Left ventricle myocardium inferior (tissue), 1 donor: ENCODE measurements around the gene TNFSF10. TPM values are rescaled to one million over a fixed set of nuclear protein-coding genes. Genes with fewer than 3 reads are reported as not detected.
"Not testable (repeated sequence)": the region's sequence is repeated elsewhere in the genome, so short reads cannot be mapped to it uniquely, and the experiment has no call there.

Experiments
- DNase-seq: peaks from one replicate; pipeline ENCODE4 v3.0.0-alpha.2; 2020
- H3K27ac ChIP-seq: fragments of 200-600 bp; replicated peaks from 2 replicates; pipeline ENCODE4 v1.8.0; 2021
- H3K27me3 ChIP-seq: fragments of 200-600 bp; 2 replicates; pipeline ENCODE4 v1.8.0; 2021; ENCODE audit warnings: low read depth
- H3K36me3 ChIP-seq: fragments of 200-600 bp; 2 replicates; pipeline ENCODE4 v1.8.0; 2021
- H3K4me1 ChIP-seq: fragments of 200-600 bp; 2 replicates; pipeline ENCODE4 v1.8.0; 2021
- H3K4me3 ChIP-seq: fragments of 200-600 bp; 2 replicates; pipeline ENCODE4 v1.8.0; 2021; ENCODE audit warnings: mild to moderate bottlenecking, moderate library complexity
- H3K9me3 ChIP-seq: fragments of 200-600 bp; replicated peaks from 2 replicates; pipeline ENCODE4 v1.8.0; 2021
- CTCF ChIP-seq: fragments of 200-600 bp; IDR thresholded peaks from 2 replicates; pipeline ENCODE4 v1.8.0; 2021; ENCODE audit warnings: antibody characterized with exemption, mild to moderate bottlenecking, borderline replicate concordance
- intact Hi-C: fragments of 100-400 bp; cut with micrococcal nuclease; formaldehyde crosslinking; loops from one replicate; pipeline ENCODE4 v1.11.0; 2022
- total RNA-seq: library from RNA; stranded (reverse); fragmentation: NEBNext Ultra II Directional; extraction: Animal tissue kit (Norgen Biotek cat#: 25700); gene quantifications from one replicate; pipeline ENCODE4 v1.2.1, GENCODE V29; 2021
- donor health status: DM: no; HTN: yes; CAD: no; lungs with severe emphysema.

The TNFSF10 gene
- total RNA-seq, 1 donor from 2014 or later: 12.6 TPM

GRCh38 chr3:172530101-172530561 lies 6.9 kb upstream of the TNFSF10 start:
- DNase-seq: no peak
- H3K4me3 ChIP-seq: no peak overlapping the region
- H3K4me1 ChIP-seq: peaks cover 9% of the 10 kb centered on the region
- no peak for TF ChIP-seq CTCF
- intact Hi-C loops: no loop called here
- no peaks in the 10 kb centered on the region for H3K36me3 ChIP-seq
- no peak overlapping the region for H3K27ac ChIP-seq
- H3K9me3 ChIP-seq: no peaks in the 10 kb centered on the region
- no peaks in the 10 kb centered on the region for H3K27me3 ChIP-seq

- intact Hi-C loops: no loop called here
- H3K4me1 ChIP-seq: peaks cover 15% of the 10 kb centered on the region
- TF ChIP-seq CTCF: no peak
- no peak overlapping the region for H3K27ac ChIP-seq
- no peaks in the 10 kb centered on the region for H3K9me3 ChIP-seq
- no peaks in the 10 kb centered on the region for H3K27me3 ChIP-seq
- no peaks in the 10 kb centered on the region for H3K36me3 ChIP-seq
- no peak overlapping the region for H3K4me3 ChIP-seq
- no peak for DNase-seq
Measured at GRCh38 chr3:172528677-172529076, 5.4 kb upstream of the TNFSF10 start.

GRCh38 chr3:172527306-172527705 lies 4.1 kb upstream of the TNFSF10 start:
- H3K4me3 ChIP-seq: no peak overlapping the region
- no peaks in the 10 kb centered on the region for H3K36me3 ChIP-seq
- no peaks in the 10 kb centered on the region for H3K9me3 ChIP-seq
- no peak overlapping the region for H3K27ac ChIP-seq
- no peaks in the 10 kb centered on the region for H3K27me3 ChIP-seq
- TF ChIP-seq CTCF: no peak
- peaks cover 17% of the 10 kb centered on the region for H3K4me1 ChIP-seq
- DNase-seq: no peak
- intact Hi-C loops: no loop called here

GRCh38 chr3:172525116-172525613 lies 1.9 kb upstream of the TNFSF10 start:
- Histone ChIP-seq H3K4me1 (peaks cover 8% of the 10 kb centered on the region), H3K36me3 (no peaks in the 10 kb centered on the region), H3K9me3 (no peaks in the 10 kb centered on the region), H3K4me3 (no peak overlapping the region), H3K27me3 (no peaks in the 10 kb centered on the region), H3K27ac (no peak overlapping the region)
- DNase-seq: no peak
- TF ChIP-seq CTCF: no peak
- intact Hi-C loops: no loop called here

- no peak for TF ChIP-seq CTCF
- H3K36me3 ChIP-seq: no peaks in the 10 kb centered on the region
- H3K27ac ChIP-seq: peak overlapping the region; percentile 86
- peaks cover 11% of the 10 kb centered on the region for H3K4me1 ChIP-seq
- DNase-seq: no peak
- no peaks in the 10 kb centered on the region for H3K27me3 ChIP-seq
- intact Hi-C loops: no loop called here
- H3K4me3 ChIP-seq: no peak overlapping the region
- H3K9me3 ChIP-seq: no peaks in the 10 kb centered on the region
Measured at GRCh38 chr3:172524611-172525010, 1.4 kb upstream of the TNFSF10 start.

GRCh38 chr3:172521837-172522726 lies 1.1 kb downstream of the TNFSF10 start:
- intact Hi-C loops: not testable (repeated sequence)

More at GRCh38 chr3:172521837-172522726, 1.1 kb downstream of the TNFSF10 start:
- H3K9me3 ChIP-seq, H3K27me3 ChIP-seq, DNase-seq, H3K36me3 ChIP-seq: not testable (repeated sequence)
- peak overlapping the region; percentile 74 for H3K4me3 ChIP-seq
- H3K4me1 ChIP-seq: peaks cover 36% of the 10 kb centered on the region
- peak overlapping the region; percentile 86 for H3K27ac ChIP-seq
